ENCODE measurements around the gene ALCAM.

The ALCAM gene

GRCh38 chr3:105413343-105413887 lies 46.7 kb downstream of the ALCAM start:
- TF ChIP-seq CTCF (IDR thresholded peaks at IDR 0.05; ENCODE audit: borderline replicate concordance, insufficient read depth, low read depth, low read length), result no peak
- no peak overlapping the region for H3K4me3 ChIP-seq (ENCODE audit: low read depth, low read length)

- H3K4me3 ChIP-seq (ENCODE audit: low read depth, low read length), result no peak overlapping the region
- no peak for TF ChIP-seq CTCF (IDR thresholded peaks at IDR 0.05; ENCODE audit: borderline replicate concordance, insufficient read depth, low read depth, low read length)
Measured at GRCh38 chr3:105414841-105415240, 48.1 kb downstream of the ALCAM start.

- H3K4me3 ChIP-seq (ENCODE audit: low read depth, low read length), result no peak overlapping the region
- TF ChIP-seq CTCF (IDR thresholded peaks at IDR 0.05; ENCODE audit: borderline replicate concordance, insufficient read depth, low read depth, low read length), result no peak
Measured at GRCh38 chr3:105415951-105416350, 49.2 kb downstream of the ALCAM start.

- no peak for TF ChIP-seq CTCF (IDR thresholded peaks at IDR 0.05; ENCODE audit: borderline replicate concordance, insufficient read depth, low read depth, low read length)
- H3K4me3 ChIP-seq (ENCODE audit: low read depth, low read length), result no peak overlapping the region
Measured at GRCh38 chr3:105417525-105418289, 51.0 kb downstream of the ALCAM start.

GRCh38 chr3:105422645-105423044 lies 55.9 kb downstream of the ALCAM start:
- H3K4me3 ChIP-seq (ENCODE audit: low read depth, low read length), result no peak overlapping the region
- no peak for TF ChIP-seq CTCF (IDR thresholded peaks at IDR 0.05; ENCODE audit: borderline replicate concordance, insufficient read depth, low read depth, low read length)

GRCh38 chr3:105423397-105423796 lies 56.7 kb downstream of the ALCAM start:
- TF ChIP-seq CTCF (IDR thresholded peaks at IDR 0.05; ENCODE audit: borderline replicate concordance, insufficient read depth, low read depth, low read length), result no peak
- no peak overlapping the region for H3K4me3 ChIP-seq (ENCODE audit: low read depth, low read length)

All from GM12875 (cell line).